H1 (cell line): ENCODE results near the gene CLDN25.

ENCODE experiments used
- EP300 ChIP-seq, 2 experiments: IDR thresholded peaks; 1 replicate in 1 of 2; 2 replicates in 1 of 2; pipeline ENCODE4 v1.6.1; 2011 to 2012; ENCODE audit warnings: low read depth in 2 of 2, low read length in 2 of 2, mild to moderate bottlenecking in 2 of 2, borderline replicate concordance in 1 of 2, inconsistent platforms in 1 of 2, moderate library complexity in 1 of 2
- EZH2 ChIP-seq: fragments of 200-600 bp; sonication (generic); IDR thresholded peaks from 2 replicates; pipeline ENCODE4 v1.7.1; 2012; ENCODE audit warnings: low read depth, mild to moderate bottlenecking, moderate library complexity, low read length, inconsistent platforms; ENCODE audit not compliant: severe bottlenecking
- RFX5 ChIP-seq: IDR thresholded peaks from 2 replicates; pipeline ENCODE4 v1.6.1; 2011; ENCODE audit warnings: low read depth, low read length, improper control_type of control experiment, borderline replicate concordance
- YY1 ChIP-seq: IDR thresholded peaks from 2 replicates; pipeline ENCODE4 v1.6.1; 2011; ENCODE audit warnings: low read depth, mild to moderate bottlenecking, low read length
- TF ChIP-seq, protein P1 (sequence below), 3 experiments: IDR thresholded peaks; 1 replicate in 2 of 3; 2 replicates in 1 of 3; pipeline versions ENCODE4 v1.5.1 to v1.6.1; 2011; ENCODE audit warnings: low read length in 3 of 3, mild to moderate bottlenecking in 3 of 3, inconsistent platforms in 2 of 3, low read depth in 1 of 3, moderate library complexity in 1 of 3; ENCODE audit not compliant: insufficient read depth in 1 of 3; ENCODE audit errors: control extremely low read depth in 1 of 3

- TF ChIP-seq EZH2: no peak
- no peak for TF ChIP-seq EP300 (IDR thresholded peaks at IDR 0.05; ENCODE audit: borderline replicate concordance in 1 of 2, low read depth in 2 of 2, low read length in 2 of 2)
- no peak for TF ChIP-seq YY1
- TF ChIP-seq, protein P1, sequence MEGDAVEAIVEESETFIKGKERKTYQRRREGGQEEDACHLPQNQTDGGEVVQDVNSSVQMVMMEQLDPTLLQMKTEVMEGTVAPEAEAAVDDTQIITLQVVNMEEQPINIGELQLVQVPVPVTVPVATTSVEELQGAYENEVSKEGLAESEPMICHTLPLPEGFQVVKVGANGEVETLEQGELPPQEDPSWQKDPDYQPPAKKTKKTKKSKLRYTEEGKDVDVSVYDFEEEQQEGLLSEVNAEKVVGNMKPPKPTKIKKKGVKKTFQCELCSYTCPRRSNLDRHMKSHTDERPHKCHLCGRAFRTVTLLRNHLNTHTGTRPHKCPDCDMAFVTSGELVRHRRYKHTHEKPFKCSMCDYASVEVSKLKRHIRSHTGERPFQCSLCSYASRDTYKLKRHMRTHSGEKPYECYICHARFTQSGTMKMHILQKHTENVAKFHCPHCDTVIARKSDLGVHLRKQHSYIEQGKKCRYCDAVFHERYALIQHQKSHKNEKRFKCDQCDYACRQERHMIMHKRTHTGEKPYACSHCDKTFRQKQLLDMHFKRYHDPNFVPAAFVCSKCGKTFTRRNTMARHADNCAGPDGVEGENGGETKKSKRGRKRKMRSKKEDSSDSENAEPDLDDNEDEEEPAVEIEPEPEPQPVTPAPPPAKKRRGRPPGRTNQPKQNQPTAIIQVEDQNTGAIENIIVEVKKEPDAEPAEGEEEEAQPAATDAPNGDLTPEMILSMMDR (IDR thresholded peaks at IDR 0.05; ENCODE audit: control extremely low read depth in 1 of 3, insufficient read depth in 1 of 3, low read depth in 1 of 3, low read length in 3 of 3): no peak
- TF ChIP-seq RFX5: no peak
These were observed 2.5 kb downstream of the CLDN25 start for GRCh38 chr11:113782134-113782533.
